ENCODE measurements around the gene ATF1. TPM values are rescaled to one million over a fixed set of nuclear protein-coding genes. Genes with fewer than 3 reads are reported as not detected.

Gene ATF1
- polyA plus RNA-seq, 1 of the 3 experiments (the other 2 are of a cell fraction), result 34.2 TPM

GRCh38 chr12:50764286-50765094 lies 589 bp downstream of the ATF1 start (continued):
- TF ChIP-seq ZBTB33 (IDR thresholded peaks at IDR 0.05; ENCODE audit: borderline replicate concordance, low read depth) (no peak), MXI1 (IDR thresholded peaks at IDR 0.05; ENCODE audit: low read depth, low read length) (peak; percentile 28; the same call in 1 of the 2 replicates), GATA2 (CRISPR knock-in tag; IDR thresholded peaks at IDR 0.05) (no peak), NRF1 (IDR thresholded peaks at IDR 0.05; ENCODE audit: low read depth, low read length) (peak; percentile 52), FOXJ3 (CRISPR knock-in tag; IDR thresholded peaks at IDR 0.05) (no peak), YY1 (IDR thresholded peaks at IDR 0.05; ENCODE audit: low read depth) (no peak), GABPA (IDR thresholded peaks at IDR 0.05; ENCODE audit: low read depth) (no peak), ELF1 (IDR thresholded peaks at IDR 0.05) (peak; percentile 45; the same call in 1 of the 2 replicates), EP300 (IDR thresholded peaks at IDR 0.05; ENCODE audit: borderline replicate concordance in 1 of 2, low read depth in 1 of 2, low read length in 1 of 2) (no peak), NFIC (IDR thresholded peaks at IDR 0.05; ENCODE audit: borderline replicate concordance) (no peak), RAD21 (IDR thresholded peaks at IDR 0.05; ENCODE audit: low read length) (no peak), FOSL2 (IDR thresholded peaks at IDR 0.05; ENCODE audit: borderline replicate concordance, low read depth) (no peak)

GRCh38 chr12:50765095-50765911 lies 1.4 kb downstream of the ATF1 start:
- DNase-seq, result peak; percentile 62
- 15% methylated on average over 13 of the region's 13 CpGs for WGBS (ENCODE audit: low lambda C conversion rate)
- no peaks in the 10 kb centered on the region for H3K9me2 ChIP-seq
- H3K9me3 ChIP-seq, result no peaks in the 10 kb centered on the region
- peak overlapping the region; percentile 81 for H2AFZ ChIP-seq (ENCODE audit: low read depth)
- H3K27ac ChIP-seq (ENCODE audit: low read depth in 2 of 2, low read length in 1 of 2), result peak overlapping the region; percentile 91 to 93; a peak in 3 of 4 replicates
- H3K36me3 ChIP-seq (replicated peaks in 1 of 2; ENCODE audit: control insufficient read depth in 1 of 2, insufficient read depth in 2 of 2, low read length in 1 of 2), result peaks cover 0 to 7% of the 10 kb centered on the region in 2 experiments
- peak overlapping the region; percentile 94; the same call in 1 of the 2 replicates for H3K9ac ChIP-seq
- peaks cover 3% of the 10 kb centered on the region for H3F3A ChIP-seq (replicated peaks; ENCODE audit: insufficient read depth)
- CTCF ChIA-PET, result interaction anchor here (0.6 to 3.4 kb wide), 39 partner anchors 9 to 653 kb away, joined by 3 to 32 read pairs (median 4); partner anchors contain the start of genes DIP2B and SLC11A2
- H3K4me2 ChIP-seq, result peak overlapping the region; percentile 90
- H3K27me3 ChIP-seq (ENCODE audit: insufficient read depth), result no peaks in the 10 kb centered on the region
- H3K4me3 ChIP-seq (ENCODE audit: low read depth in 2 of 2, low read length in 1 of 2), result peak overlapping the region; percentile 71 to 73
- POLR2A ChIA-PET, result interaction anchor here (0.6 to 1.4 kb wide), 7 partner anchors 16 to 318 kb away, joined by 3 to 4 read pairs (median 3); partner anchors contain the start of gene CSRNP2
- peaks cover 8 to 9% of the 10 kb centered on the region in 2 experiments; a peak in 1 of 4 replicates for H3K4me1 ChIP-seq (ENCODE audit: control insufficient read depth in 1 of 2, insufficient read depth in 2 of 2, low read depth in 1 of 2, low read length in 1 of 2)
- peaks cover 14% of the 10 kb centered on the region for H4K20me1 ChIP-seq (ENCODE audit: insufficient read depth)
- peak; percentile 65 for TF ChIP-seq RAD21 (IDR thresholded peaks at IDR 0.05; ENCODE audit: low read length)
- TF ChIP-seq TAF1 (IDR thresholded peaks at IDR 0.05; ENCODE audit: borderline replicate concordance, low read depth, low read length), result no peak
- TF ChIP-seq CTCF (IDR thresholded peaks at IDR 0.05), result peak; percentile 84
- H3K79me2 ChIP-seq (ENCODE audit: insufficient read depth), result peaks cover 67% of the 10 kb centered on the region
